Stimulated activated CD4-positive, alpha-beta T cell treated with anti-CD3 and anti-CD28 coated beads, Interleukin-1b, Interleukin-23, amount 100 ng/mL, for 1 hour (primary cell): ENCODE measurements around the gene MAFF.

Experiments used
- DNase-seq, 2 donors: peaks; one replicate each; pipeline ENCODE4 v3.0.0-alpha.2; 2020; ENCODE audit warnings: low read depth in 2 of 2

MAFF gene

DNA sequence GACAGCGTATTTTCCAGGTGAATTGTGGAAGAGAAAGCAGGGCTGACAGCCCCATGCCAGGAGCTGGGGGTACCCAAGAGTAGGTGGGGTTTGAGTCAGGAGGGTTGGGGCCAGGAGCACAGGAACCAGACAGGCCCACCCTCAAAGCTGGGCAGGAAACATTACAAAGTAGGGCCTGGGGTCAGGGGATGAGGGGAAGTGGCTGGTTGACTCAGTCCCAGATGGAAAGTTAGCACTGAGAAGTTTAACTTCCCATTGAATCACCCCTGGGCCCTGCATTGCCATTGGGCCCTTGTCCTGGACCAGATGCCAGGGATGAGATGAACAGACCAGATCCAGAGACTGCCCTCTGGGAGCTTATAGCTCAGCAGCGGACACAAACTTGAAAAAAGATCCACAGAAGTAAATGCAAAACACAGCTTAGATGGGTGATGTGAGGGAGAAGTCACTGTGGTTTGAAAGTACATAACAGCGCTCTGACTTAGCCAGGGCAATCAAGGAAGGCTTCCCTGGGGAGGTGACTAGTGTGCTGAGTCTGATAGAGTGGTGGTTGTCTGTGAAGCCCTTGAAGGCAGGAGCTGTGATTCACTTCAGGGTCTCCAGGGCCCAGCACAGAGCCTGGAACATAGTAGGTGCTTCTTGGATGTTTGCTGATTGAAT, 2.2 kb downstream of the MAFF start:
- DNase-seq, result no peak

DNA sequence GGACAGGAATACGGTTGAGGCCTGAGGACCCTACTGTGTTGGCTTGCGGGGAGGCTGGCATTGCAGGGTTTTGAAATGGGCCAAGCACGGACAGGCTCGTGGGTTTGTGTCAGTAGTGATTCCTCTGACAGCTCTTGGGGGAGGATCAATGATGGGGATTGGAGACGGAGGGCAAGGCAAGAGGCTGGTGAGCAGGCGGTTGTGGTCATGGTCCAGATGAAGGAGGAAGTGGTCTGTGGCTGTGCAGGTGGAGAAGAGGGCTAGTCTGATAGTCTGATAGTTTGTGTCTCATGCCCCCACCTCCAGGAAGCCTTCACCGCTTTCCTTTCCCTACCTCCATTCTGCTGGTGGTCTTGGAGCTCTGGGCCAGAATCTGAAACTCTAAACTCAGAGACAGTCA, 3.0 kb downstream of the MAFF start:
- DNase-seq, result no peak

GRCh38 chr22:38205261-38206128, 3.7 kb downstream of the MAFF start:
- no peak for DNase-seq

DNA sequence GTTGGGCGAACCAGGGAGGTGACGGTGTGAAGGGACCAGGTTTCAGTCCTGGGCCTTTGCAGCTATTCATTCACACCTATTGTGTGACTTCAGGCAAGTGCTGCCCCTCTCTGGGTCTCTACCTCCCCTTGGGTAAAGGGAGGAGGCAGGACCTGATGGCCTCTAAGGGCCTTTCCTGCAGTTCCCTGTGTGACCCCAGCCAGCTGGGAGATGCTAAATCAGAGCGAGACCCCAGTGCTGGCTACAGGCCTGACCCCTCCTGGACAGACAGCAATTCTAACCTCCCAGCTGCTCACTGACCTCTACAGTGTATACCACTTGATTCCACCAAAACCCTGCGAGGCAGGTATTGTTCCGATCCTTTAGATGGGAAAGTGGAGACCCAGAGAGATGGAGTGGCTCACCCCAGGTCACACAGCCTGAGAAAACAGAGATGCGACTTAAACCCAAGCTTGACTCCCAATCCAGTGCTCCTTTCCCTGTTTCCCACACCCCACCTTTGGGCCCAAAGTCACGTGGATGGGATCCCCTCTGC, 6.2 kb downstream of the MAFF start:
- no peak for DNase-seq

GRCh38 chr22:38208551-38208968, 6.8 kb downstream of the MAFF start:
- no peak for DNase-seq

- DNase-seq, result no peak
These were observed 9.8 kb downstream of the MAFF start for GRCh38 chr22:38211556-38211955.

GRCh38 chr22:38212442-38212841, 10.6 kb downstream of the MAFF start:
- DNase-seq, result no peak

GRCh38 chr22:38213319-38213989, 11.7 kb downstream of the MAFF start:
- DNase-seq, result no peak

DNA sequence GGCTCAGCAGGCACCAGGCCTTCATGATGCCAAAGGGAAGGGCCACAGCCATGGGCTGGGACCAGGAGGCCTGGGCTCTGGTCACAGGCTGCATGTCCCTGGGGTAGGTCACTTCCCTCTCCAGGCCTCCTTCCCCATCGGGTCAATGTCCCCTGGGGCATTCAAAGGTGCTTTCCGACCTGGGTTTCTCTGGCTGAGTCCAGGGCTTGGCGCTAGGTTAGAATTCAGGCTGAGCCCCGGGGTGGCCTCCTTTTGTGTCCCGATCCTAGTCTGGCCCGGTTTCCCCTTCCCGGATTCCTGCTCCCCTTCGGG, 12.2 kb downstream of the MAFF start:
- no peak for DNase-seq

GRCh38 chr22:38214302-38215056, 12.7 kb downstream of the MAFF start:
- peak; percentile 40 to 49 for DNase-seq

- no peak for DNase-seq
These were observed 13.6 kb downstream of the MAFF start for GRCh38 chr22:38215156-38216038.

GRCh38 chr22:38218661-38219622, 17.1 kb downstream of the MAFF start:
- DNase-seq, result no peak

DNA sequence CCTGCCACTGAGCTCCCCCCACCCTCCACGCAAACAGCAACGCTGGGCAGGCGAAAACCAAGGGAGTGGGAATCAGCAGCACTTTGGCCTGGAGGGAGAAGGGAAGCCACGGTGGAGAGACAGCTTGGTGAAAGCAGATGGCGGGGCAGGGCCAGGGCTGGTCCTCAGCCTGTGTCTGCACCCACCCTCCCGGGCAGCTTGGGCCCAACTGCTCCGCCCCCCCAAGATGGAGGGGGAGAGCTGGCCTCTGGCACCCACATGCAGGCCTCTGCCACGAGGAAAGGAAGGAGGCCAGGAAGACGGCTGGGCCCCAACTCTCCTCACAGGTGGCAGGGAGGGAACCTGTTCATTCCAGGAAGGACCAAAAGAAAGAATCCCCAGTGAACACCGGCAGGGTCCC, 17.8 kb downstream of the MAFF start:
- DNase-seq, result no peak

DNA sequence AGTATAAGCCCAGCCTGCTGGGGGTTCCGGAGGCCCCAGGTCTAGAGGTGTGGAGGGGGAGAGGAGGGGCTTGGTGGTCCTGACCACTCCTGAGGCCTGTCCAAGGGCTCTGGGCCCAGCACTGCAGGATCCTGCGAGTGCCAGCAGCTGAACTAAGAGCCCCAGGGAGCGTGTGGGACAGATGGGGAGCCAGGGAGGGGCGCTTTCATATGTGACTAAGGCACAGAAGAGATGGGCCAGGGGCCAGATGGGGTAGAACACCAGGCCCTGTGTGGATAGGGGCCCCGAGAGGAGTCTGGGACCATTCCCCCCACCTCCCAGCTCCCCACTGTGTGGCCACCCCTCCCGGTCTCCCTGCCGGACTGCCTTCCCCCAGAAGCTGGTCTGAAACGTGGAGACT, 18.4 kb downstream of the MAFF start:
- no peak for DNase-seq

DNA sequence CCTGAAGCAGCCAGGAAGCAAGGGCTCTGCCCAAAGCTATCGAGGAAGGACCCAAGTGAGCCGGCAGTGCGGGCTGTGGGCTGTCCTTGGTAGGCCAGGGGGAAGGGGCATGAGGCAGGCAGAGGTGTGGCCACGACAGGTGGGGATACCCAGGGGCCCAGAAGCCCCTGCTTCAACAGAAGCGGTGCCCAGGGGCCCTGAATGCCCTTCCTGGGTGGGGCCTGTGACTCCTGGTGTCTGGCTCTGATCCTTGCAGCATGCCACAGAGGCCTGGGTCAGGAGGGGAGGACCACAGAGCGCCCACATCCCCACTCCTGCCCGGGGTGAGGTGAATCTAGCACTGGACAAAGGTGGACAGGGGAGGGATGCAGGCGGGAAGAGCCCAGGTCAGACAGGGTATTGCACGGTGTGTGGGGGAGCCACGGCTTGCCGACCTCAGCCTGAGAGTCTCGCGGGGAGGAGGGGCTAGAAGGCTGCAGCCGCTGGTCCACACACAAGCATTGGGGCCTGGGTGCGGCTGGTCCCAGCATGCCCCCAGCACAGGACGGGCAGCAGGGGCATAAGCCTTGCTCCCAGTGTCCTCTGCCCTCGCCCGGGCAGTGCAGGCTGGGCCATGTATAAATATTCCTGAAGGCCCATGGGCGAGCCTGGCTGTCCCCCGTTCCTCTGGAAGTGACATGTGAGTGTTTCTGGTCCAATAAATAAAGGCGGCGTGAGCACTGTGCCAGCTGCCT, 19.0 kb downstream of the MAFF start:
- no peak for DNase-seq

- no peak for DNase-seq
These were observed 19.6 kb downstream of the MAFF start for GRCh38 chr22:38221407-38221806.

DNA sequence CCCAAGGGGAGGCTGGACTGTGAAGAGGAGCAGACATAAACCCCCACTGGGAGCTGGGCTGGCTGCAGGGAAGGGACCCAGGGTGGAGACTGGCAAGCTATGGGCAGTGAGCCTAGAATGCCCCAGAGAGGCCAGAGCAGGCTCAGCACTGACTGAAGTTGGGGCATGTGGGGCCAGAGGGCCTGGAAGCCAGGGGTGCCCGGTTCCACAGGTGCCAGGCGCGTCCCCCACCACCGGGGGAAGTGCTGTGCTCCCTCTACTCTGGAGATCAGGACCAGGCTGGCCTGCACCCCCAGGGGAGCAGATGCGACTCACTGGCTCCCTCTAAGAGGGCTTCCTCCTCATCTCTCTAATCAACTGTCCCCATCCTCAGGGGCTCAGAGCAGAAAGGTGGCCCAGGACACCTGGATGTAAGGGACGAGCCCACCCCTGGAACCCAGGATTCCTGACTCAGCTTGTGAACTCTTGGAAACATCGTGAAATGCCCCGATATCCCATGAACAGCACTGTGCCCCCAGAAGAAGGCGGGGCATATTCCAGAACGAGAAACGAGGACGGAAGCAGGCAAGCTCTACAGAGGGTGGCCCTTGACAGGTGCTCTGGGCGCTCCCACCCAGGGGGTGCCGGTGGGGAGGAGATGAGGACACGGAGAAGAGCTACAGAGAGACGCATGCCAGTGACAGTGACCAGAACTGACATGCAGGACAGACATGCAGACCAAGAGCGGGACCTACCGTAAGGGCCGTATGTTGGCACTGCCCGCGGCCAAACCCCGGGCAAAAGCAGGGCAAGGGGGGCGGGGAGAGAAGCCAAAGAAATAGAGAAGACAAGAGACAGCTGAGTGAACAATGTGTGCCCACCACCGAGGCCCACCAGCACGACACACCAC, 20.4 kb downstream of the MAFF start:
- no peak for DNase-seq

DNA sequence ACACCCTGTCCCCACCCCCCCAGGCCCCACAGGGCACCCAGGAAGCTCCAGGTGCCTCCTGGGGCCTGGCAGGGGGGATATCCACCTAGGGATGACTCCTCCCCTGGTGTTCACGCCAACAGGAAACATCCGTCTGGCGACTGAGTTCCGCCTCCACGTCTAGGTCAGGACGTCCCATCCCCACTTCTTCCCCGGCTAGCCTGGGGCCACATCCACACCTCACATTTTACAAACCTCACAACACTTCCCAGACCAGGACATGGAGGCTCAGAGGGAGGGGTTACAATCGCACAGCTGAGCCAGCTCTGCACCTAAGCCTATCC, 21.0 kb downstream of the MAFF start:
- no peak for DNase-seq
